Thyroid gland (tissue), 4 donors: Measurements from ENCODE around the gene KIF9. TPM values are rescaled to one million over a fixed set of nuclear protein-coding genes. Genes with fewer than 3 reads are reported as not detected.

Experiments used
- DNase-seq, 2 donors: peaks; one replicate each; pipeline ENCODE4 v3.0.0-alpha.2; 2019
- H3K27ac ChIP-seq, 3 donors: fragments of 200-600 bp; sonication (generic); 1 replicate in 2 of 3; 2 replicates in 1 of 3; pipeline ENCODE4 v1.5.1; 2016 to 2019; ENCODE audit warnings: mild to moderate bottlenecking in 1 of 3, moderate library complexity in 1 of 3
- H3K27me3 ChIP-seq: fragments of 200-600 bp; sonication (generic); one replicate; pipeline ENCODE4 v1.5.1; 2019
- H3K36me3 ChIP-seq, 2 donors: fragments of 200-600 bp; sonication (generic); one replicate each; pipeline ENCODE4 v1.5.1; 2016 to 2019
- H3K4me1 ChIP-seq, 2 donors: fragments of 200-600 bp; sonication (generic); one replicate each; pipeline ENCODE4 v1.5.1; 2017 to 2019
- H3K4me3 ChIP-seq, 3 donors: fragments of 200-600 bp; sonication (generic); replicated peaks in 1 of 3; 1 replicate in 2 of 3; 2 replicates in 1 of 3; pipeline ENCODE4 v1.5.1; 2016; ENCODE audit warnings: mild to moderate bottlenecking in 1 of 3
- H3K9me3 ChIP-seq: fragments of 200-600 bp; sonication (generic); one replicate; pipeline ENCODE4 v1.5.1; 2017
- POLR2A ChIP-seq, 2 donors: fragments of 450-650 bp; IDR thresholded peaks; one replicate each; pipeline ENCODE4 v1.6.1; 2017; ENCODE audit warnings: antibody characterized with exemption in 2 of 2, mild to moderate bottlenecking in 2 of 2, moderate library complexity in 1 of 2
- WGBS, 2 donors: methylation state at CpG; one replicate each; pipeline ENCODE4 v1.1.5; 2017; 5-methylcytosine and 5-hydroxymethylcytosine counted together
- intact Hi-C: fragments of 100-400 bp; cut with DNase I; formaldehyde crosslinking; loops from one replicate; pipeline ENCODE4 v1.15.1; 2023
- total RNA-seq, 4 donors: library from RNA; depleted of rRNA; stranded (reverse); fragments of >200 nt; gene quantifications; one replicate each; pipeline ENCODE4 v1.2.3, GENCODE V29; 2016
- TF ChIP-seq, protein P1 (sequence below), 6 experiments: fragments of 200-600 bp in 3 of 6; fragments of 450-650 bp in 3 of 6; sonication (generic) in 3 of 6; IDR thresholded peaks; one replicate each; pipeline ENCODE4 v1.5.1; 2016 to 2019; ENCODE audit warnings: antibody characterized with exemption in 6 of 6, mild to moderate bottlenecking in 2 of 6, inconsistent platforms in 1 of 6, moderate library complexity in 1 of 6

The KIF9 gene
- total RNA-seq, 4 donors from 2014 or later: 14.8 to 43.1 (median 23.8) TPM

DNA sequence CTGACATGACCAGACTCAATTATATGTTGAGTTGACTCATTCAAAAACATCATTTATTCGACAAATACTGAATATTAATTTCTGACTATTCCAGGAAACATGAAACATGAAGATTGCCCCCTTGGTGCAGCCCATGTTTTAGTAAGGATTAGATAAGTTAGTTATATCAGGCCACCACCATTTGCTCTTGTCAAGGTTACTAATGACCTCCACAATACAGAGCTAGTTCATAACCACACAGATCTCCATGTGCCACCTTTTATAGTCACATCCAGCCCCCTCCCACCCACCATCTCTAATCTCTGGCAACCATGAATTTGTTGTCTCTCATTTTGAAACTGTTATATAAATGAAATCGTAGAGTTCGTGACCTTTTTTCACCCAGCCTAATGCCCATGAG, 15.8 kb upstream of the KIF9 start:
- no peaks in the 10 kb centered on the region for H3K9me3 ChIP-seq
- no peak overlapping the region for H3K27ac ChIP-seq
- H3K36me3 ChIP-seq: no peaks in the 10 kb centered on the region
- no peaks in the 10 kb centered on the region for H3K27me3 ChIP-seq
- 96% methylated on average over 3 of the region's 3 CpGs for WGBS, 2 donors
- intact Hi-C loops: no loop called here
- H3K4me3 ChIP-seq: no peak overlapping the region
- peaks cover 18 to 25% of the 10 kb centered on the region in 2 donors for H3K4me1 ChIP-seq
- DNase-seq: no peak
- TF ChIP-seq POLR2A (IDR thresholded peaks at IDR 0.05): no peak
- TF ChIP-seq, protein P1, sequence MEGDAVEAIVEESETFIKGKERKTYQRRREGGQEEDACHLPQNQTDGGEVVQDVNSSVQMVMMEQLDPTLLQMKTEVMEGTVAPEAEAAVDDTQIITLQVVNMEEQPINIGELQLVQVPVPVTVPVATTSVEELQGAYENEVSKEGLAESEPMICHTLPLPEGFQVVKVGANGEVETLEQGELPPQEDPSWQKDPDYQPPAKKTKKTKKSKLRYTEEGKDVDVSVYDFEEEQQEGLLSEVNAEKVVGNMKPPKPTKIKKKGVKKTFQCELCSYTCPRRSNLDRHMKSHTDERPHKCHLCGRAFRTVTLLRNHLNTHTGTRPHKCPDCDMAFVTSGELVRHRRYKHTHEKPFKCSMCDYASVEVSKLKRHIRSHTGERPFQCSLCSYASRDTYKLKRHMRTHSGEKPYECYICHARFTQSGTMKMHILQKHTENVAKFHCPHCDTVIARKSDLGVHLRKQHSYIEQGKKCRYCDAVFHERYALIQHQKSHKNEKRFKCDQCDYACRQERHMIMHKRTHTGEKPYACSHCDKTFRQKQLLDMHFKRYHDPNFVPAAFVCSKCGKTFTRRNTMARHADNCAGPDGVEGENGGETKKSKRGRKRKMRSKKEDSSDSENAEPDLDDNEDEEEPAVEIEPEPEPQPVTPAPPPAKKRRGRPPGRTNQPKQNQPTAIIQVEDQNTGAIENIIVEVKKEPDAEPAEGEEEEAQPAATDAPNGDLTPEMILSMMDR (IDR thresholded peaks at IDR 0.05): no peak

- TF ChIP-seq, protein P1 (IDR thresholded peaks at IDR 0.05): no peak
- TF ChIP-seq POLR2A (IDR thresholded peaks at IDR 0.05): no peak
- no peaks in the 10 kb centered on the region for H3K9me3 ChIP-seq
- H3K36me3 ChIP-seq: no peaks in the 10 kb centered on the region
- H3K27ac ChIP-seq: peak overlapping the region in 1 of 3 donors; percentile 36
- peaks cover 32 to 36% of the 10 kb centered on the region in 2 donors for H3K4me1 ChIP-seq
- H3K27me3 ChIP-seq: no peaks in the 10 kb centered on the region
- no peak for DNase-seq
- intact Hi-C loops: no loop called here
- H3K4me3 ChIP-seq: no peak overlapping the region
- 87 to 90% methylated on average over 2 of the region's 2 CpGs for WGBS, 2 donors
Measured at GRCh38 chr3:47296562-47297302, 14.1 kb upstream of the KIF9 start.

DNA sequence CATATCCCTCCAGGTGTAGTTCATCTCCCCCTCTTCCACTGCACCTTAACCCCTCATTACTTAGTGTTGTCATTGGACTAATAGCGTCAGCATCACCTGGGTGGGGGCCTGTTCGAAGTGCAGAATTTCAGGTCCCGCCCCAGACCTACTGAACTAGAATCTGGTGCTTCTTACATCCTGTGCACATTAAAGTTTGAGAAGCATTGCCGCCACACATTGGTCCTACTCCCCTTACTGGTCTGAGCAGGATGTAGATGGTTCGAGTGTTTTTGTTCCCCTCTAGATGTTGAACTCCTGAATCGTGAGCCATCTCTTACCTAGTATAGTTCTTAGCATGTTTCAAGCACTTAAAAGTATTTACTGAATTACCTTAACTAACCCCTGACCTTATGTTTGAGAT, 13.4 kb upstream of the KIF9 start:
- WGBS, 2 donors: 89 to 95% methylated on average over 6 of the region's 6 CpGs
- no peak for DNase-seq
- Histone ChIP-seq H3K27me3 (no peaks in the 10 kb centered on the region), H3K36me3 (no peaks in the 10 kb centered on the region), H3K27ac (no peak overlapping the region), H3K4me1 (peaks cover 34 to 41% of the 10 kb centered on the region in 2 donors), H3K9me3 (no peaks in the 10 kb centered on the region), H3K4me3 (no peak overlapping the region)
- intact Hi-C loops: no loop called here
- TF ChIP-seq POLR2A (IDR thresholded peaks at IDR 0.05): no peak
- TF ChIP-seq, protein P1 (IDR thresholded peaks at IDR 0.05): no peak

GRCh38 chr3:47295322-47295721, 12.7 kb upstream of the KIF9 start:
- 87 to 91% methylated on average over 2 of the region's 2 CpGs for WGBS, 2 donors
- no peak for TF ChIP-seq POLR2A (IDR thresholded peaks at IDR 0.05)
- TF ChIP-seq, protein P1 (IDR thresholded peaks at IDR 0.05): no peak
- intact Hi-C loops: no loop called here
- no peak overlapping the region for H3K4me3 ChIP-seq
- peaks cover 34 to 44% of the 10 kb centered on the region in 2 donors for H3K4me1 ChIP-seq
- no peak for DNase-seq
- no peaks in the 10 kb centered on the region for H3K36me3 ChIP-seq
- H3K27ac ChIP-seq: no peak overlapping the region
- H3K9me3 ChIP-seq: no peaks in the 10 kb centered on the region
- H3K27me3 ChIP-seq: no peaks in the 10 kb centered on the region

- H3K9me3 ChIP-seq: no peaks in the 10 kb centered on the region
- DNase-seq: no peak
- H3K4me3 ChIP-seq: no peak overlapping the region
- H3K27me3 ChIP-seq: no peaks in the 10 kb centered on the region
- intact Hi-C loops: no loop called here
- H3K36me3 ChIP-seq: no peaks in the 10 kb centered on the region
- 88 to 93% methylated on average over 3 of the region's 3 CpGs for WGBS, 2 donors
- peaks cover 29 to 44% of the 10 kb centered on the region in 2 donors for H3K4me1 ChIP-seq
- no peak for TF ChIP-seq POLR2A (IDR thresholded peaks at IDR 0.05)
- TF ChIP-seq, protein P1 (IDR thresholded peaks at IDR 0.05): no peak
- no peak overlapping the region for H3K27ac ChIP-seq
Measured at GRCh38 chr3:47294392-47294791, 11.8 kb upstream of the KIF9 start.
